GM19467 (cell line): ENCODE results near the gene LBH.

Source experiments
- ATAC-seq: cut with Tn5 transposase; IDR thresholded peaks from one replicate; pipeline ENCODE4 v1.9.1; 2021; ENCODE audit warnings: mild to moderate bottlenecking, moderate library complexity; ENCODE audit not compliant: unreplicated experiment

The LBH gene

GRCh38 chr2:30216157-30216556 is 15.2 kb upstream of the LBH start:
- no peak for ATAC-seq

- no peak for ATAC-seq
These were observed 13.5 kb upstream of the LBH start for GRCh38 chr2:30217644-30218337.

- ATAC-seq, result no peak
These were observed 13.0 kb upstream of the LBH start for GRCh38 chr2:30218338-30218713.

GRCh38 chr2:30218814-30219213 is 12.5 kb upstream of the LBH start:
- ATAC-seq, result no peak

GRCh38 chr2:30219886-30220875 is 11.2 kb upstream of the LBH start:
- no peak for ATAC-seq

- ATAC-seq, result no peak
These were observed 9.8 kb upstream of the LBH start for GRCh38 chr2:30221531-30221930.

- no peak for ATAC-seq
These were observed 9.3 kb upstream of the LBH start for GRCh38 chr2:30222031-30222430.

GRCh38 chr2:30222636-30223360 is 8.5 kb upstream of the LBH start:
- no peak for ATAC-seq

GRCh38 chr2:30223413-30223874 is 7.9 kb upstream of the LBH start:
- no peak for ATAC-seq

- ATAC-seq, result no peak
These were observed 7.2 kb upstream of the LBH start for GRCh38 chr2:30224151-30224550.

GRCh38 chr2:30225131-30225762 is 6.1 kb upstream of the LBH start:
- peak; percentile 61 for ATAC-seq

GRCh38 chr2:30226144-30227032 is 4.9 kb upstream of the LBH start:
- no peak for ATAC-seq

- no peak for ATAC-seq
These were observed 1.7 kb upstream of the LBH start for GRCh38 chr2:30229596-30229995.

- ATAC-seq, result peak; percentile 18
These were observed 680 bp upstream of the LBH start for GRCh38 chr2:30230497-30231211.

GRCh38 chr2:30231996-30232800 is 864 bp downstream of the LBH start:
- ATAC-seq, result peak; percentile 24

- no peak for ATAC-seq
These were observed 1.4 kb downstream of the LBH start for GRCh38 chr2:30232801-30233130.

GRCh38 chr2:30233271-30234009 is 2.1 kb downstream of the LBH start:
- ATAC-seq, result no peak
